Progenitor cell of endocrine pancreas (in vitro differentiated cells): ENCODE data around the gene RUNX1. TPM values are rescaled to one million over a fixed set of nuclear protein-coding genes. Genes with fewer than 3 reads are reported as not detected.

ENCODE experiments used
- DNase-seq: peaks from one replicate; pipeline ENCODE4 v3.0.0; 2021; ENCODE audit warnings: low spot score; ENCODE audit not compliant: unreplicated experiment
- H3K27ac Mint-ChIP-seq: 2 replicates; pipeline ENCODE4 v1.8.0; 2021; ENCODE audit warnings: mild to moderate bottlenecking, moderate library complexity, mixed read lengths
- H3K27me3 Mint-ChIP-seq: 2 replicates; pipeline ENCODE4 v1.8.0; 2021; ENCODE audit warnings: mixed read lengths
- H3K36me3 Mint-ChIP-seq: 2 replicates; pipeline ENCODE4 v1.8.0; 2022; ENCODE audit warnings: mixed read lengths; ENCODE audit not compliant: insufficient read depth
- H3K4me1 Mint-ChIP-seq: 2 replicates; pipeline ENCODE4 v1.8.0; 2021; ENCODE audit warnings: low read depth, mixed read lengths
- H3K4me3 Mint-ChIP-seq: 2 replicates; pipeline ENCODE4 v1.8.0; 2021; ENCODE audit warnings: low read depth, mild to moderate bottlenecking, moderate library complexity, mixed read lengths
- H3K9me3 Mint-ChIP-seq: 2 replicates; pipeline ENCODE4 v1.8.0; 2021; ENCODE audit warnings: low read depth, mixed read lengths
- CTCF ChIP-seq: fragments of 200-600 bp; sonication (generic); IDR thresholded peaks from one replicate; pipeline ENCODE4 v1.5.0; 2021; ENCODE audit warnings: antibody characterized with exemption, mild to moderate bottlenecking; ENCODE audit not compliant: unreplicated experiment
- total RNA-seq: library from RNA; stranded (reverse); gene quantifications from 2 replicates; pipeline ENCODE4 v1.2.1, GENCODE V29; 2021

Gene RUNX1
- total RNA-seq, 1 donor from 2014 or later = 7.1 TPM

DNA sequence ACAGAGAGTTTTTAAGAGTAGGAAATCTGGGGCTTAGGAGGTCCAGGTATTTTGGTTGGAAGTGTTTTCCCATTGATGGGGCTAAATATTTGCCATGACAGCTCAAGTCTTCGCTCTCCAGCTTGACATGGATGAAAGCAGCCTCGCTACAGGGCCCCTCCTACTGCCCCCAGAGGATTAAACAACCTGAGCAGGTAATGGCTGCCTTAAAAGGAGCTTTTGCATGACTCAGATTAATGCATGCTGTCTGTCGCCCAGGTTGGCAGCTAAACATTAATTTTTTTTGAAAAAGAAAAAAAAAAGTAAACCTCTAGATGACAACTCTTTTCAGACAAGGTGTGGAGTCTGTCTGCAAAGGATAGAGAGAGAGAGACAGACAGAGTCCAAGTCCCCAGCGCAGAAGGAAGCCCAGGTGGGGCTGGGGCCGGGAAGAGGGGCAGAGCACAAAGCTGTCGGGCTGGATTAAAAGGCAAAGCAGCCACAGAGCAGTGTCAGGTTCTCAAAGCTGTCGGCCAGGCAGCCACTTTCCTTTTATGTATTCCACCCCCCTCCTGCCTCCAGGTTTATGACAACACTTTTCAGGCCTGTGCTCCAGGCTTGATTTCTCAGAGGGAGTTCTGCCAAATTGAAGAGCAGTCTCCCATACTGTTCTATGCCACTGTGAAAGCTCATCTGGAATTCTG, 252.4 kb downstream of the RUNX1 start:
- DNase-seq = no peak
- H3K9me3 Mint-ChIP-seq = no peaks in the 10 kb centered on the region
- TF ChIP-seq CTCF = no peak
- no peak overlapping the region for H3K4me3 Mint-ChIP-seq
- H3K27me3 Mint-ChIP-seq = peaks cover 3% of the 10 kb centered on the region
- H3K27ac Mint-ChIP-seq = peak overlapping the region; percentile 35
- peaks cover 54% of the 10 kb centered on the region for H3K4me1 Mint-ChIP-seq
- peaks cover 2% of the 10 kb centered on the region for H3K36me3 Mint-ChIP-seq

DNA sequence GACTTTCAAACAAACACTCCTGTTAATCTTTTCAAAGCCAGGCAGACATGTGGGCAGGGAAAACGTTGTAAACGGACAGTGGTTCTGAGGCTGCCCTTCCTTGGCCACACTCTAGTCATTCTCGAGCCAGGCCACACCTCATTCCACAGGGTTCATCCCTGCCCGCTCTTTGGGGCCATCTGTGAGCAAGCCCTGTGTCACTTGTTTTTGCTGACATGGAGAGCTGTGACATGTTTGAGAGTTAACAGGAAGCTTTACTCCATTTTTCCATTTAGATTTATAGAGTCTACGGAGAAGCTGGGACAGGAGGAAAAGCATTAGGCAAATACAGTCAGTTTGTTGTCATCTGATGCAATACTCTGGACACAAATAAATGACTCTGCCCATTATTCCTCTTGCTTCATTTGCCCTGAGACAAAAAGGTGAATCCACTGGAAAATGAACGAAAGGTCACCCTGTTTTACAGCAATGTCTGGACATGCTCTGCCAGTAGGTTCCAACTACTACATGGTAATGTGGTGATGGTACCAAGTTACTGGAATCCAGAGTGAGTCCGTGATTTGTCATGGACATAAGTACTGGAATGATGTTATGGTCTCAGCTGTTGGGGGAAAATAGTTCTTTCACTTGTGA, 253.4 kb downstream of the RUNX1 start:
- Mint-ChIP-seq H3K9me3 (no peaks in the 10 kb centered on the region), H3K36me3 (peaks cover 2% of the 10 kb centered on the region), H3K27me3 (peaks cover 3% of the 10 kb centered on the region), H3K4me3 (no peak overlapping the region), H3K27ac (peak overlapping the region; percentile 80), H3K4me1 (peaks cover 51% of the 10 kb centered on the region)
- no peak for DNase-seq
- no peak for TF ChIP-seq CTCF

- Mint-ChIP-seq H3K27me3 (peaks cover 3% of the 10 kb centered on the region), H3K27ac (peak overlapping the region; percentile 80), H3K4me1 (peaks cover 51% of the 10 kb centered on the region), H3K9me3 (no peaks in the 10 kb centered on the region), H3K36me3 (peaks cover 2% of the 10 kb centered on the region), H3K4me3 (no peak overlapping the region)
- no peak for TF ChIP-seq CTCF
- DNase-seq = no peak
Observed at GRCh38 chr21:34795175-34795547, 253.9 kb downstream of the RUNX1 start.

GRCh38 chr21:34794686-34795085, 254.4 kb downstream of the RUNX1 start:
- Mint-ChIP-seq H3K9me3 (no peaks in the 10 kb centered on the region), H3K4me3 (no peak overlapping the region), H3K27ac (peak overlapping the region; percentile 84), H3K36me3 (peaks cover 2% of the 10 kb centered on the region), H3K4me1 (peaks cover 48% of the 10 kb centered on the region), H3K27me3 (peaks cover 3% of the 10 kb centered on the region)
- DNase-seq = no peak
- no peak for TF ChIP-seq CTCF

- H3K4me3 Mint-ChIP-seq = no peak overlapping the region
- no peaks in the 10 kb centered on the region for H3K9me3 Mint-ChIP-seq
- TF ChIP-seq CTCF = no peak
- H3K27me3 Mint-ChIP-seq = no peaks in the 10 kb centered on the region
- H3K27ac Mint-ChIP-seq = no peak overlapping the region
- H3K4me1 Mint-ChIP-seq = peaks cover 56% of the 10 kb centered on the region
- DNase-seq = no peak
- no peaks in the 10 kb centered on the region for H3K36me3 Mint-ChIP-seq
Observed at GRCh38 chr21:34793471-34793870, 255.6 kb downstream of the RUNX1 start.
